Activated naive CD4-positive, alpha-beta T cell treated with anti-CD3 and anti-CD28 coated beads, Interleukin-2, amount 50 U/mL, for 24 hours (primary cell): ENCODE data around the gene RGL1.
A peak's percentile ranks its signal among the peaks of the same experiment; 100 is the strongest.

Source experiments
- H3K27ac Mint-ChIP-seq: one replicate; pipeline ENCODE4 v1.8.0; 2021; ENCODE audit warnings: mild to moderate bottlenecking, mixed read lengths
- H3K27me3 Mint-ChIP-seq: one replicate; pipeline ENCODE4 v1.8.0; 2021; ENCODE audit warnings: mixed read lengths
- H3K36me3 Mint-ChIP-seq: one replicate; pipeline ENCODE4 v1.8.0; 2021; ENCODE audit warnings: mixed read lengths
- H3K4me1 Mint-ChIP-seq: one replicate; pipeline ENCODE4 v1.8.0; 2021; ENCODE audit warnings: mixed read lengths
- H3K4me3 Mint-ChIP-seq: one replicate; pipeline ENCODE4 v1.8.0; 2021; ENCODE audit warnings: mild to moderate bottlenecking, mixed read lengths
- H3K9me3 Mint-ChIP-seq: one replicate; pipeline ENCODE4 v1.8.0; 2021; ENCODE audit warnings: mixed read lengths

Gene RGL1

GRCh38 chr1:183915625-183916510 lies 110.9 kb downstream of the RGL1 start:
- H3K27ac Mint-ChIP-seq = peak overlapping the region; percentile 38
- peaks cover 13% of the 10 kb centered on the region for H3K4me1 Mint-ChIP-seq
- no peaks in the 10 kb centered on the region for H3K27me3 Mint-ChIP-seq
- H3K9me3 Mint-ChIP-seq = no peaks in the 10 kb centered on the region
- H3K36me3 Mint-ChIP-seq = peaks cover 4% of the 10 kb centered on the region
- H3K4me3 Mint-ChIP-seq = peak overlapping the region; percentile 17

- no peaks in the 10 kb centered on the region for H3K27me3 Mint-ChIP-seq
- H3K9me3 Mint-ChIP-seq = no peaks in the 10 kb centered on the region
- no peak overlapping the region for H3K4me3 Mint-ChIP-seq
- H3K4me1 Mint-ChIP-seq = peaks cover 13% of the 10 kb centered on the region
- peak overlapping the region; percentile 6 for H3K27ac Mint-ChIP-seq
- peaks cover 4% of the 10 kb centered on the region for H3K36me3 Mint-ChIP-seq
These were observed 111.7 kb downstream of the RGL1 start for GRCh38 chr1:183916574-183916973.

GRCh38 chr1:183918589-183918988 lies 113.7 kb downstream of the RGL1 start:
- Mint-ChIP-seq H3K27me3 (no peaks in the 10 kb centered on the region), H3K27ac (no peak overlapping the region), H3K4me1 (peaks cover 13% of the 10 kb centered on the region), H3K9me3 (no peaks in the 10 kb centered on the region), H3K4me3 (no peak overlapping the region), H3K36me3 (peaks cover 7% of the 10 kb centered on the region)

GRCh38 chr1:183920651-183921050 lies 115.7 kb downstream of the RGL1 start:
- H3K4me3 Mint-ChIP-seq = no peak overlapping the region
- H3K27ac Mint-ChIP-seq = no peak overlapping the region
- H3K36me3 Mint-ChIP-seq = peaks cover 12% of the 10 kb centered on the region
- no peaks in the 10 kb centered on the region for H3K9me3 Mint-ChIP-seq
- H3K4me1 Mint-ChIP-seq = peaks cover 10% of the 10 kb centered on the region
- H3K27me3 Mint-ChIP-seq = no peaks in the 10 kb centered on the region

- Mint-ChIP-seq H3K27ac (no peak overlapping the region), H3K4me3 (no peak overlapping the region), H3K27me3 (no peaks in the 10 kb centered on the region), H3K4me1 (no peaks in the 10 kb centered on the region), H3K36me3 (peaks cover 12% of the 10 kb centered on the region), H3K9me3 (no peaks in the 10 kb centered on the region)
These were observed 117.3 kb downstream of the RGL1 start for GRCh38 chr1:183922197-183922596.

GRCh38 chr1:183925947-183926346 lies 121.0 kb downstream of the RGL1 start:
- peaks cover 9% of the 10 kb centered on the region for H3K36me3 Mint-ChIP-seq
- H3K4me3 Mint-ChIP-seq = no peak overlapping the region
- H3K4me1 Mint-ChIP-seq = no peaks in the 10 kb centered on the region
- H3K27me3 Mint-ChIP-seq = no peaks in the 10 kb centered on the region
- H3K27ac Mint-ChIP-seq = no peak overlapping the region
- no peaks in the 10 kb centered on the region for H3K9me3 Mint-ChIP-seq

GRCh38 chr1:183926983-183927382 lies 122.1 kb downstream of the RGL1 start:
- no peaks in the 10 kb centered on the region for H3K4me1 Mint-ChIP-seq
- no peak overlapping the region for H3K27ac Mint-ChIP-seq
- H3K9me3 Mint-ChIP-seq = no peaks in the 10 kb centered on the region
- peaks cover 9% of the 10 kb centered on the region for H3K36me3 Mint-ChIP-seq
- no peaks in the 10 kb centered on the region for H3K27me3 Mint-ChIP-seq
- no peak overlapping the region for H3K4me3 Mint-ChIP-seq

- H3K27me3 Mint-ChIP-seq = no peaks in the 10 kb centered on the region
- no peak overlapping the region for H3K4me3 Mint-ChIP-seq
- no peak overlapping the region for H3K27ac Mint-ChIP-seq
- no peaks in the 10 kb centered on the region for H3K9me3 Mint-ChIP-seq
- no peaks in the 10 kb centered on the region for H3K36me3 Mint-ChIP-seq
- H3K4me1 Mint-ChIP-seq = no peaks in the 10 kb centered on the region
These were observed 126.8 kb downstream of the RGL1 start for GRCh38 chr1:183931646-183932271.

- H3K27ac Mint-ChIP-seq = no peak overlapping the region
- no peak overlapping the region for H3K4me3 Mint-ChIP-seq
- H3K9me3 Mint-ChIP-seq = no peaks in the 10 kb centered on the region
- no peaks in the 10 kb centered on the region for H3K4me1 Mint-ChIP-seq
- no peaks in the 10 kb centered on the region for H3K36me3 Mint-ChIP-seq
- no peaks in the 10 kb centered on the region for H3K27me3 Mint-ChIP-seq
These were observed 127.5 kb downstream of the RGL1 start for GRCh38 chr1:183932412-183932811.

- H3K27ac Mint-ChIP-seq = no peak overlapping the region
- no peaks in the 10 kb centered on the region for H3K36me3 Mint-ChIP-seq
- H3K27me3 Mint-ChIP-seq = no peaks in the 10 kb centered on the region
- no peak overlapping the region for H3K4me3 Mint-ChIP-seq
- H3K4me1 Mint-ChIP-seq = no peaks in the 10 kb centered on the region
- no peaks in the 10 kb centered on the region for H3K9me3 Mint-ChIP-seq
These were observed 128.7 kb downstream of the RGL1 start for GRCh38 chr1:183933528-183934179.

- no peaks in the 10 kb centered on the region for H3K27me3 Mint-ChIP-seq
- no peaks in the 10 kb centered on the region for H3K36me3 Mint-ChIP-seq
- no peaks in the 10 kb centered on the region for H3K4me1 Mint-ChIP-seq
- no peak overlapping the region for H3K4me3 Mint-ChIP-seq
- no peaks in the 10 kb centered on the region for H3K9me3 Mint-ChIP-seq
- H3K27ac Mint-ChIP-seq = no peak overlapping the region
These were observed 129.4 kb downstream of the RGL1 start for GRCh38 chr1:183934314-183934713.

- Mint-ChIP-seq H3K4me1 (no peaks in the 10 kb centered on the region), H3K4me3 (no peak overlapping the region), H3K27ac (no peak overlapping the region), H3K27me3 (no peaks in the 10 kb centered on the region), H3K9me3 (no peaks in the 10 kb centered on the region), H3K36me3 (no peaks in the 10 kb centered on the region)
These were observed 131.1 kb downstream of the RGL1 start for GRCh38 chr1:183936009-183936408.

- Mint-ChIP-seq H3K4me3 (no peak overlapping the region), H3K9me3 (no peaks in the 10 kb centered on the region), H3K27me3 (no peaks in the 10 kb centered on the region), H3K4me1 (no peaks in the 10 kb centered on the region), H3K27ac (no peak overlapping the region), H3K36me3 (no peaks in the 10 kb centered on the region)
These were observed 131.9 kb downstream of the RGL1 start for GRCh38 chr1:183936791-183937190.

GRCh38 chr1:183937611-183938010 lies 132.7 kb downstream of the RGL1 start:
- Mint-ChIP-seq H3K27me3 (no peaks in the 10 kb centered on the region), H3K27ac (no peak overlapping the region), H3K9me3 (no peaks in the 10 kb centered on the region), H3K36me3 (no peaks in the 10 kb centered on the region), H3K4me1 (no peaks in the 10 kb centered on the region), H3K4me3 (no peak overlapping the region)

- Mint-ChIP-seq H3K9me3 (no peaks in the 10 kb centered on the region), H3K36me3 (no peaks in the 10 kb centered on the region), H3K4me1 (no peaks in the 10 kb centered on the region), H3K4me3 (no peak overlapping the region), H3K27ac (no peak overlapping the region), H3K27me3 (no peaks in the 10 kb centered on the region)
These were observed 136.1 kb downstream of the RGL1 start for GRCh38 chr1:183941001-183941400.
